DOHH2 (cell line): ENCODE data around the gene BRICD5.

ENCODE experiments used
- H3F3A ChIP-seq: fragments of 200-600 bp; sonication (generic), shearing (Covaris generic); 2 replicates; pipeline ENCODE4 v1.6.0; 2016; ENCODE audit warnings: antibody characterized with exemption, mild to moderate bottlenecking; ENCODE audit not compliant: control insufficient read depth, insufficient read depth
- H3K27ac ChIP-seq: fragments of 200-600 bp; sonication (generic); 2 replicates; pipeline ENCODE4 v1.5.1; 2014; ENCODE audit warnings: low read depth, mild to moderate bottlenecking, low read length, moderate library complexity
- H3K27me3 ChIP-seq: fragments of 200-600 bp; sonication (generic); 2 replicates; pipeline ENCODE4 v1.6.1; 2014; ENCODE audit warnings: mild to moderate bottlenecking, low read length, mixed read lengths; ENCODE audit not compliant: control insufficient read depth
- H3K36me3 ChIP-seq: fragments of 200-600 bp; sonication (generic); 2 replicates; pipeline ENCODE4 v1.6.1; 2014; ENCODE audit warnings: mild to moderate bottlenecking, low read length, moderate library complexity, mixed read lengths; ENCODE audit not compliant: control insufficient read depth
- H3K4me1 ChIP-seq: fragments of 200-600 bp; sonication (generic); 2 replicates; pipeline ENCODE4 v1.6.1; 2014; ENCODE audit warnings: mild to moderate bottlenecking, low read length, mixed read lengths; ENCODE audit not compliant: control insufficient read depth
- H3K4me2 ChIP-seq: fragments of 200-600 bp; sonication (generic); 2 replicates; pipeline ENCODE4 v1.6.0; 2014; ENCODE audit warnings: mild to moderate bottlenecking, low read length, moderate library complexity
- H3K4me3 ChIP-seq: fragments of 200-600 bp; sonication (generic); 2 replicates; pipeline ENCODE4 v1.5.1; 2014; ENCODE audit warnings: mild to moderate bottlenecking, low read length, mixed read lengths
- H3K79me2 ChIP-seq: fragments of 200-600 bp; sonication (generic); 2 replicates; pipeline ENCODE4 v1.6.1; 2014; ENCODE audit warnings: mild to moderate bottlenecking, low read length, mixed read lengths; ENCODE audit not compliant: control insufficient read depth
- H3K9me2 ChIP-seq: fragments of 200-600 bp; sonication (generic); replicated peaks from 2 replicates; pipeline ENCODE4 v1.6.1; 2014; ENCODE audit warnings: mild to moderate bottlenecking, low read length, mixed read lengths; ENCODE audit not compliant: control insufficient read depth
- H3K9me3 ChIP-seq: fragments of 200-600 bp; sonication (generic); 2 replicates; pipeline ENCODE4 v1.6.1; 2014; ENCODE audit warnings: antibody characterized with exemption, low read length, mixed read lengths; ENCODE audit not compliant: control insufficient read depth, insufficient read depth
- H4K20me1 ChIP-seq: fragments of 200-600 bp; sonication (generic); 2 replicates; pipeline ENCODE4 v1.6.0; 2014; ENCODE audit warnings: low read depth, mild to moderate bottlenecking, antibody characterized with exemption, low read length, moderate library complexity; ENCODE audit not compliant: control insufficient read depth, insufficient read depth
- CTCF ChIP-seq: fragments of 200-600 bp; sonication (generic); IDR thresholded peaks from one replicate; pipeline ENCODE4 v1.5.1; 2014; ENCODE audit warnings: antibody characterized with exemption, mild to moderate bottlenecking, low read depth, low read length; ENCODE audit not compliant: poor library complexity, severe bottlenecking
- EZH2phosphoT487 ChIP-seq: fragments of 200-600 bp; sonication (generic); IDR thresholded peaks from 2 replicates; pipeline ENCODE4 v1.6.1; 2017; ENCODE audit warnings: borderline replicate concordance, mild to moderate bottlenecking, antibody characterized with exemption, low read length, moderate library complexity, mixed read lengths

Gene BRICD5

GRCh38 chr16:2167068-2167638 is 43.5 kb downstream of the BRICD5 start:
- H3K9me2 ChIP-seq = no peaks in the 10 kb centered on the region
- no peak overlapping the region for H3K4me3 ChIP-seq
- no peaks in the 10 kb centered on the region for H3K4me1 ChIP-seq
- no peak overlapping the region for H3K27ac ChIP-seq
- peaks cover 8% of the 10 kb centered on the region for H3F3A ChIP-seq
- H4K20me1 ChIP-seq = no peaks in the 10 kb centered on the region
- TF ChIP-seq CTCF (no peak), EZH2phosphoT487 (no peak)
- H3K9me3 ChIP-seq = peaks cover 15% of the 10 kb centered on the region; the same call in 1 of the 2 replicates
- H3K27me3 ChIP-seq = no peaks in the 10 kb centered on the region
- peaks cover 34% of the 10 kb centered on the region for H3K79me2 ChIP-seq
- H3K36me3 ChIP-seq = peaks cover 66% of the 10 kb centered on the region
- no peak overlapping the region for H3K4me2 ChIP-seq

GRCh38 chr16:2166263-2167067 is 44.2 kb downstream of the BRICD5 start:
- Histone ChIP-seq H3F3A (peaks cover 8% of the 10 kb centered on the region), H3K9me2 (no peaks in the 10 kb centered on the region), H3K79me2 (peaks cover 41% of the 10 kb centered on the region), H3K36me3 (peaks cover 66% of the 10 kb centered on the region), H3K4me3 (no peak overlapping the region), H3K4me2 (no peak overlapping the region), H3K4me1 (no peaks in the 10 kb centered on the region), H3K27ac (no peak overlapping the region), H3K27me3 (no peaks in the 10 kb centered on the region), H3K9me3 (peaks cover 17% of the 10 kb centered on the region; the same call in 1 of the 2 replicates), H4K20me1 (no peaks in the 10 kb centered on the region)
- no peak for TF ChIP-seq CTCF
- no peak for TF ChIP-seq EZH2phosphoT487

GRCh38 chr16:2165861-2166260 is 44.8 kb downstream of the BRICD5 start:
- H3K9me2 ChIP-seq = no peaks in the 10 kb centered on the region
- H3K4me3 ChIP-seq = no peak overlapping the region
- peaks cover 69% of the 10 kb centered on the region for H3K36me3 ChIP-seq
- TF ChIP-seq CTCF (no peak), EZH2phosphoT487 (no peak)
- peaks cover 8% of the 10 kb centered on the region for H3F3A ChIP-seq
- H4K20me1 ChIP-seq = no peaks in the 10 kb centered on the region
- H3K4me1 ChIP-seq = peaks cover 3% of the 10 kb centered on the region
- peaks cover 17% of the 10 kb centered on the region; the same call in 1 of the 2 replicates for H3K9me3 ChIP-seq
- no peak overlapping the region for H3K27ac ChIP-seq
- H3K79me2 ChIP-seq = peaks cover 47% of the 10 kb centered on the region
- H3K27me3 ChIP-seq = no peaks in the 10 kb centered on the region
- no peak overlapping the region for H3K4me2 ChIP-seq
